ENCODE data around the gene NPRL2. TPM values are rescaled to one million over a fixed set of nuclear protein-coding genes. Genes with fewer than 3 reads are reported as not detected.
A peak's percentile ranks its signal among the peaks of the same experiment; 100 is the strongest.

NPRL2 gene
- total and polyA plus RNA-seq, 2 of the 13 experiments (the other 11 are each of a cell fraction or from before 2014, with no cell fraction given), result 30.6 to 51.4 TPM

DNA sequence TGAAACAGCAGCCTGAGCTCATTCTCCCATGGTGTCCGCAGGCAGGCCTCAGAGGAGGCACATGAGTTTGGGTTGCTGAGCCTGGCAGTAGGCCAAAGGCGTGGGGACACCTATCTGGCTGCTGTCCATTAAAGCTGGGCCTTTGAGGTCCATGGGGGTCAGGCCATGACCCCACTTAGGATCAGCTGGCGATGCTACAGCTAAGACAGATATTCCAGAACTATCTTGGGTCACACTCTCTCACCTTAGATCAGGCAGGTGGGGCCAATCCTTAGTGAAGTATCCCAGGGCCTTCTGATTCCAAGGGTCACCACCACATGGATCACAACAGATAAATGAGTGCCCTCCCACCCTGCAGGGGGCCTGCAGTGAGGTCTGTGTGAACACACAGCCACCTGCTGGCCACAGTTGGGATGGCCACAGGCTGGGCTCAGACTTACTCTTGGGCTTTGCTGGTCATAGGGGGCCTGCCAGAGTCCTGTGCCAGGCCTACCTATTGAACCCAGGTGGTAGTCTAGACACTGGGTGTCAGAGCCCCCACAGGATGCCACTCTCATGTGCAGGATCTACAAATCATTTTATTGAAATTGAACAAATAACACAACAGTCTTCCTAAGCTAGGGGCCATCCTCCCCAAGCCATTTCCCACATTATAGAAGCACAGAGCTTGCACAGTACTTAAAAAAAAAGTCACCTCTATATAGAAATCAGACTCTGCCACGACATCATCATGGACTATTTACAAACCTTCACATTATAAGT lies 26.0 kb downstream of the NPRL2 start (continued):
- TF ChIP-seq ZNF124 (CRISPR knock-in tag; IDR thresholded peaks at IDR 0.05) (no peak), RXRB (CRISPR knock-in tag; IDR thresholded peaks at IDR 0.05; ENCODE audit: borderline replicate concordance) (peak; percentile 58; the same call in 1 of the 2 replicates), ZNF431 (CRISPR knock-in tag; IDR thresholded peaks at IDR 0.05; ENCODE audit: borderline replicate concordance, low read depth) (no peak), KDM2A (CRISPR knock-in tag; IDR thresholded peaks at IDR 0.05; ENCODE audit: borderline replicate concordance, low read depth) (peak; percentile 78; the same call in 1 of the 2 replicates), FLYWCH1 (CRISPR knock-in tag; IDR thresholded peaks at IDR 0.05) (no peak), ZFP41 (CRISPR knock-in tag; IDR thresholded peaks at IDR 0.05; ENCODE audit: borderline replicate concordance) (no peak), REXO4 (CRISPR knock-in tag; IDR thresholded peaks at IDR 0.05; ENCODE audit: borderline replicate concordance) (no peak), ZNF205 (CRISPR knock-in tag; IDR thresholded peaks at IDR 0.05) (no peak; the same call in 1 of the 2 replicates), ZNF598 (CRISPR knock-in tag; IDR thresholded peaks at IDR 0.05; ENCODE audit: borderline replicate concordance) (no peak), ZSCAN25 (CRISPR knock-in tag; IDR thresholded peaks at IDR 0.05) (0 out of 2 replicates have a peak, but pooled peaks have one; percentile 24), GABPA (IDR thresholded peaks at IDR 0.05; ENCODE audit: low read depth, low read length) (no peak), GABPA (CRISPR knock-in tag; IDR thresholded peaks at IDR 0.05; ENCODE audit: low read depth) (peak; percentile 39), KDM3A (CRISPR knock-in tag; IDR thresholded peaks at IDR 0.05; ENCODE audit: low read depth) (peak; percentile 76; the same call in 1 of the 2 replicates), RAD21 (CRISPR knock-in tag; IDR thresholded peaks at IDR 0.05) (peak; percentile 95), KMT2B (CRISPR knock-in tag; IDR thresholded peaks at IDR 0.05) (no peak), ZNF7 (CRISPR knock-in tag; IDR thresholded peaks at IDR 0.05) (no peak), ZNF761 (CRISPR knock-in tag; conservative IDR thresholded peaks at IDR 0.05) (no peak), MYNN (CRISPR knock-in tag; IDR thresholded peaks at IDR 0.05; ENCODE audit: low read depth) (no peak)
- TF ChIP-seq, protein P1, sequence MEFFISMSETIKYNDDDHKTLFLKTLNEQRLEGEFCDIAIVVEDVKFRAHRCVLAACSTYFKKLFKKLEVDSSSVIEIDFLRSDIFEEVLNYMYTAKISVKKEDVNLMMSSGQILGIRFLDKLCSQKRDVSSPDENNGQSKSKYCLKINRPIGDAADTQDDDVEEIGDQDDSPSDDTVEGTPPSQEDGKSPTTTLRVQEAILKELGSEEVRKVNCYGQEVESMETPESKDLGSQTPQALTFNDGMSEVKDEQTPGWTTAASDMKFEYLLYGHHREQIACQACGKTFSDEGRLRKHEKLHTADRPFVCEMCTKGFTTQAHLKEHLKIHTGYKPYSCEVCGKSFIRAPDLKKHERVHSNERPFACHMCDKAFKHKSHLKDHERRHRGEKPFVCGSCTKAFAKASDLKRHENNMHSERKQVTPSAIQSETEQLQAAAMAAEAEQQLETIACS (CRISPR knock-in tag; IDR thresholded peaks at IDR 0.05), result peak; percentile 39; the same call in 1 of the 2 replicates
- TF ChIP-seq, protein P2, sequence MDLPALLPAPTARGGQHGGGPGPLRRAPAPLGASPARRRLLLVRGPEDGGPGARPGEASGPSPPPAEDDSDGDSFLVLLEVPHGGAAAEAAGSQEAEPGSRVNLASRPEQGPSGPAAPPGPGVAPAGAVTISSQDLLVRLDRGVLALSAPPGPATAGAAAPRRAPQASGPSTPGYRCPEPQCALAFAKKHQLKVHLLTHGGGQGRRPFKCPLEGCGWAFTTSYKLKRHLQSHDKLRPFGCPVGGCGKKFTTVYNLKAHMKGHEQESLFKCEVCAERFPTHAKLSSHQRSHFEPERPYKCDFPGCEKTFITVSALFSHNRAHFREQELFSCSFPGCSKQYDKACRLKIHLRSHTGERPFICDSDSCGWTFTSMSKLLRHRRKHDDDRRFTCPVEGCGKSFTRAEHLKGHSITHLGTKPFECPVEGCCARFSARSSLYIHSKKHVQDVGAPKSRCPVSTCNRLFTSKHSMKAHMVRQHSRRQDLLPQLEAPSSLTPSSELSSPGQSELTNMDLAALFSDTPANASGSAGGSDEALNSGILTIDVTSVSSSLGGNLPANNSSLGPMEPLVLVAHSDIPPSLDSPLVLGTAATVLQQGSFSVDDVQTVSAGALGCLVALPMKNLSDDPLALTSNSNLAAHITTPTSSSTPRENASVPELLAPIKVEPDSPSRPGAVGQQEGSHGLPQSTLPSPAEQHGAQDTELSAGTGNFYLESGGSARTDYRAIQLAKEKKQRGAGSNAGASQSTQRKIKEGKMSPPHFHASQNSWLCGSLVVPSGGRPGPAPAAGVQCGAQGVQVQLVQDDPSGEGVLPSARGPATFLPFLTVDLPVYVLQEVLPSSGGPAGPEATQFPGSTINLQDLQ (CRISPR knock-in tag; IDR thresholded peaks at IDR 0.05), result peak; percentile 29; the same call in 1 of the 2 replicates
- TF ChIP-seq, protein P3, sequence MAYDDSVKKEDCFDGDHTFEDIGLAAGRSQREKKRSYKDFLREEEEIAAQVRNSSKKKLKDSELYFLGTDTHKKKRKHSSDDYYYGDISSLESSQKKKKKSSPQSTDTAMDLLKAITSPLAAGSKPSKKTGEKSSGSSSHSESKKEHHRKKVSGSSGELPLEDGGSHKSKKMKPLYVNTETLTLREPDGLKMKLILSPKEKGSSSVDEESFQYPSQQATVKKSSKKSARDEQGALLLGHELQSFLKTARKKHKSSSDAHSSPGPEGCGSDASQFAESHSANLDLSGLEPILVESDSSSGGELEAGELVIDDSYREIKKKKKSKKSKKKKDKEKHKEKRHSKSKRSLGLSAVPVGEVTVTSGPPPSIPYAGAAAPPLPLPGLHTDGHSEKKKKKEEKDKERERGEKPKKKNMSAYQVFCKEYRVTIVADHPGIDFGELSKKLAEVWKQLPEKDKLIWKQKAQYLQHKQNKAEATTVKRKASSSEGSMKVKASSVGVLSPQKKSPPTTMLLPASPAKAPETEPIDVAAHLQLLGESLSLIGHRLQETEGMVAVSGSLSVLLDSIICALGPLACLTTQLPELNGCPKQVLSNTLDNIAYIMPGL (CRISPR knock-in tag; IDR thresholded peaks at IDR 0.05; ENCODE audit: borderline replicate concordance in 1 of 2, low read depth in 1 of 2), result peak; percentile 29 to 65; a peak in 3 of 4 replicates

All from HepG2 (cell line).